ENCODE data around the gene CIZ1.
A peak's percentile ranks its signal among the peaks of the same experiment; 100 is the strongest.
"Not testable (repeated sequence)": the region's sequence is repeated elsewhere in the genome, so short reads cannot be mapped to it uniquely, and the experiment has no call there.

The CIZ1 gene

GRCh38 chr9:128144239-128145181 is 46.9 kb downstream of the CIZ1 start:
- DNase-seq: no peak

- DNase-seq: peak; percentile 49
Observed at GRCh38 chr9:128143525-128144238, 47.7 kb downstream of the CIZ1 start.

GRCh38 chr9:128142596-128142995 is 48.8 kb downstream of the CIZ1 start:
- DNase-seq: no peak

GRCh38 chr9:128142061-128142460 is 49.3 kb downstream of the CIZ1 start:
- DNase-seq: peak; percentile 63

- DNase-seq: no peak
Observed at GRCh38 chr9:128141604-128142003, 49.8 kb downstream of the CIZ1 start.

GRCh38 chr9:128139621-128140020 is 51.8 kb downstream of the CIZ1 start:
- DNase-seq: no peak

- DNase-seq: no peak
Observed at GRCh38 chr9:128138001-128138400, 53.4 kb downstream of the CIZ1 start.

- no peak for DNase-seq
Observed at GRCh38 chr9:128136816-128137793, 54.3 kb downstream of the CIZ1 start.

- DNase-seq: not testable (repeated sequence)
Observed at GRCh38 chr9:128135561-128135960, 55.8 kb downstream of the CIZ1 start.

GRCh38 chr9:128132139-128132538 is 59.2 kb downstream of the CIZ1 start:
- DNase-seq: not testable (repeated sequence)

- DNase-seq: not testable (repeated sequence)
Observed at GRCh38 chr9:128131346-128131745, 60.0 kb downstream of the CIZ1 start.

GRCh38 chr9:128130651-128131050 is 60.7 kb downstream of the CIZ1 start:
- DNase-seq: not testable (repeated sequence)

- not testable (repeated sequence) for DNase-seq
Observed at GRCh38 chr9:128129976-128130590, 61.3 kb downstream of the CIZ1 start.

- no peak for DNase-seq
Observed at GRCh38 chr9:128128836-128129590, 62.4 kb downstream of the CIZ1 start.

- peak; percentile 96 for DNase-seq
Observed at GRCh38 chr9:128127990-128128835, 63.2 kb downstream of the CIZ1 start.

- DNase-seq: peak; percentile 94
Observed at GRCh38 chr9:128127568-128127989, 63.8 kb downstream of the CIZ1 start, which contains the start of gene PTGES2. Gene PTGES2 (minus strand): TSS chr9:128127729. CDS start chr9:128127717, 12 bp downstream.

- no peak for DNase-seq
Observed at GRCh38 chr9:128125580-128126354, 65.6 kb downstream of the CIZ1 start.

GRCh38 chr9:128124873-128125579 is 66.3 kb downstream of the CIZ1 start:
- peak; percentile 80 for DNase-seq

GRCh38 chr9:128124451-128124850 is 66.9 kb downstream of the CIZ1 start:
- DNase-seq: no peak
